ENCODE measurements around the gene GLS. TPM values are rescaled to one million over a fixed set of nuclear protein-coding genes. Genes with fewer than 3 reads are reported as not detected.

The GLS gene
- total and polyA plus RNA-seq, 2 donors (not counting 1 experiment from before 2014, with no cell fraction given), result 123 to 192 TPM

GRCh38 chr2:191001624-191002023 lies 121.0 kb downstream of the GLS start:
- H3K27ac ChIP-seq (ENCODE audit: insufficient read depth, low read length), result no peak overlapping the region

GRCh38 chr2:191003405-191004309 lies 123.0 kb downstream of the GLS start:
- Histone ChIP-seq H3K79me2 (ENCODE audit: control insufficient read depth, insufficient read depth, low read length) (no peaks in the 10 kb centered on the region), H2AFZ (ENCODE audit: low read length) (no peak overlapping the region), H3K4me1 (ENCODE audit: control insufficient read depth, extremely low read depth, insufficient read depth, low read length) (no peaks in the 10 kb centered on the region), H3K4me2 (ENCODE audit: extremely low read depth, insufficient read depth, low read length) (no peak overlapping the region), H3K36me3 (ENCODE audit: control insufficient read depth, insufficient read depth, low read length) (peaks cover 37% of the 10 kb centered on the region), H4K20me1 (ENCODE audit: control insufficient read depth, extremely low read depth, insufficient read depth, low read length) (no peaks in the 10 kb centered on the region), H3K9ac (ENCODE audit: insufficient read depth, low read length) (no peak overlapping the region), H3K4me3 (replicated peaks in 1 of 4; ENCODE audit: control extremely low read depth in 1 of 4, insufficient read depth in 1 of 4, low read depth in 3 of 4, low read length in 4 of 4) (no peak overlapping the region), H3K9me3 (ENCODE audit: control insufficient read depth, insufficient read depth, low read depth, low read length) (no peaks in the 10 kb centered on the region), H3K27ac (ENCODE audit: insufficient read depth, low read length) (no peak overlapping the region), H3K27me3 (ENCODE audit: control insufficient read depth, insufficient read depth, low read length) (no peaks in the 10 kb centered on the region)
- no peak for TF ChIP-seq EZH2 (IDR thresholded peaks at IDR 0.05; ENCODE audit: low read length, missing control alignments)
- TF ChIP-seq CTCF (conservative IDR thresholded peaks at IDR 0.05 in 1 of 2, IDR thresholded peaks at IDR 0.05 in 1 of 2; ENCODE audit: low read depth in 1 of 2, low read length in 2 of 2), result no peak
- no peak for DNase-seq (ENCODE audit: low read depth in 2 of 2)

More at GRCh38 chr2:191001624-191002023, 121.0 kb downstream of the GLS start:
- Histone ChIP-seq H3K9me3 (ENCODE audit: control insufficient read depth, insufficient read depth, low read depth, low read length) (no peaks in the 10 kb centered on the region), H2AFZ (ENCODE audit: low read length) (no peak overlapping the region), H3K4me1 (ENCODE audit: control insufficient read depth, extremely low read depth, insufficient read depth, low read length) (no peaks in the 10 kb centered on the region), H3K4me3 (replicated peaks in 1 of 4; ENCODE audit: control extremely low read depth in 1 of 4, insufficient read depth in 1 of 4, low read depth in 3 of 4, low read length in 4 of 4) (no peak overlapping the region), H3K79me2 (ENCODE audit: control insufficient read depth, insufficient read depth, low read length) (no peaks in the 10 kb centered on the region), H3K4me2 (ENCODE audit: extremely low read depth, insufficient read depth, low read length) (no peak overlapping the region), H3K36me3 (ENCODE audit: control insufficient read depth, insufficient read depth, low read length) (peaks cover 34% of the 10 kb centered on the region), H4K20me1 (ENCODE audit: control insufficient read depth, extremely low read depth, insufficient read depth, low read length) (no peaks in the 10 kb centered on the region), H3K27me3 (ENCODE audit: control insufficient read depth, insufficient read depth, low read length) (no peaks in the 10 kb centered on the region), H3K9ac (ENCODE audit: insufficient read depth, low read length) (no peak overlapping the region)
- TF ChIP-seq EZH2 (IDR thresholded peaks at IDR 0.05; ENCODE audit: low read length, missing control alignments), result no peak
- no peak for TF ChIP-seq CTCF (conservative IDR thresholded peaks at IDR 0.05 in 1 of 2, IDR thresholded peaks at IDR 0.05 in 1 of 2; ENCODE audit: low read depth in 1 of 2, low read length in 2 of 2)
- DNase-seq (ENCODE audit: low read depth in 2 of 2), result no peak

GRCh38 chr2:191006297-191006696 lies 125.7 kb downstream of the GLS start:
- Histone ChIP-seq H3K4me2 (ENCODE audit: extremely low read depth, insufficient read depth, low read length) (no peak overlapping the region), H2AFZ (ENCODE audit: low read length) (no peak overlapping the region), H3K9me3 (ENCODE audit: control insufficient read depth, insufficient read depth, low read depth, low read length) (no peaks in the 10 kb centered on the region), H4K20me1 (ENCODE audit: control insufficient read depth, extremely low read depth, insufficient read depth, low read length) (no peaks in the 10 kb centered on the region), H3K4me3 (replicated peaks in 1 of 4; ENCODE audit: control extremely low read depth in 1 of 4, insufficient read depth in 1 of 4, low read depth in 3 of 4, low read length in 4 of 4) (no peak overlapping the region), H3K27ac (ENCODE audit: insufficient read depth, low read length) (no peak overlapping the region), H3K79me2 (ENCODE audit: control insufficient read depth, insufficient read depth, low read length) (peaks cover 8% of the 10 kb centered on the region), H3K27me3 (ENCODE audit: control insufficient read depth, insufficient read depth, low read length) (no peaks in the 10 kb centered on the region), H3K36me3 (ENCODE audit: control insufficient read depth, insufficient read depth, low read length) (peaks cover 36% of the 10 kb centered on the region), H3K4me1 (ENCODE audit: control insufficient read depth, extremely low read depth, insufficient read depth, low read length) (peaks cover 2% of the 10 kb centered on the region), H3K9ac (ENCODE audit: insufficient read depth, low read length) (no peak overlapping the region)
- TF ChIP-seq EZH2 (IDR thresholded peaks at IDR 0.05; ENCODE audit: low read length, missing control alignments) (no peak), CTCF (conservative IDR thresholded peaks at IDR 0.05 in 1 of 2, IDR thresholded peaks at IDR 0.05 in 1 of 2; ENCODE audit: low read depth in 1 of 2, low read length in 2 of 2) (no peak)
- DNase-seq (ENCODE audit: low read depth in 2 of 2), result no peak
